ENCODE data around the gene ST3GAL6.
A peak's percentile ranks its signal among the peaks of the same experiment; 100 is the strongest.

Gene ST3GAL6

DNA sequence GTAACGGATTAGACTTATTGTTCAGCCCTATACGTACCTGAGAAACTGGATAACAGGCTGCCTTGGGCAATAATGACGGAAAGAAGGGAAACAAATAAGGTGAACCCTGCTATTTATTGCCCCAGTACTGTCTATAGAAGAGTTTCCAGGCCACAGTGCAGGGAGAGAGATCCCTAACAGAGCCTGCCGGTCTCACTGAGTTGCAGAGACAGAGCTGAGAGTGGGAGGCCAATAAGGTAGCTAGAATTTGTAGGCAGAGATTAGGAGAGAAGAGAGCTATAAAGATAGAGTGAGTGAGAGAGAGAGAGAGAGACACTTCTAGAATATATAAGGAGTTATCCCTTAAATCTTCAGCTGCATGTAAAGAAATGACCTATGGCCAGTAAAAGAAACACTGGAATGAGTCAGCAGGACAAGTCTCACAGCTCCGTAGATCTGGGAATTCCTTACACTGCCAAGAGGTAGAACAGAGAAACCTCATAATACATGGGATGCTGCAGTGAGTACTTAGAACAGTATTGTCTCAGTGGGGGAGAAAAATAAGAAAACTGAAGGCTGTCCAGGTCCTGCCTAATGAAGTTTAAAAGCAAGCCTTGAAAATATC is 51.8 kb downstream of the ST3GAL6 start:
- TF ChIP-seq EZH2phosphoT487 (IDR thresholded peaks at IDR 0.05; ENCODE audit: low read length) (no peak), EZH2 (optimal IDR thresholded peaks at IDR 0.05; ENCODE audit: low read depth, low read length) (no peak)
- TF ChIP-seq, protein P1, sequence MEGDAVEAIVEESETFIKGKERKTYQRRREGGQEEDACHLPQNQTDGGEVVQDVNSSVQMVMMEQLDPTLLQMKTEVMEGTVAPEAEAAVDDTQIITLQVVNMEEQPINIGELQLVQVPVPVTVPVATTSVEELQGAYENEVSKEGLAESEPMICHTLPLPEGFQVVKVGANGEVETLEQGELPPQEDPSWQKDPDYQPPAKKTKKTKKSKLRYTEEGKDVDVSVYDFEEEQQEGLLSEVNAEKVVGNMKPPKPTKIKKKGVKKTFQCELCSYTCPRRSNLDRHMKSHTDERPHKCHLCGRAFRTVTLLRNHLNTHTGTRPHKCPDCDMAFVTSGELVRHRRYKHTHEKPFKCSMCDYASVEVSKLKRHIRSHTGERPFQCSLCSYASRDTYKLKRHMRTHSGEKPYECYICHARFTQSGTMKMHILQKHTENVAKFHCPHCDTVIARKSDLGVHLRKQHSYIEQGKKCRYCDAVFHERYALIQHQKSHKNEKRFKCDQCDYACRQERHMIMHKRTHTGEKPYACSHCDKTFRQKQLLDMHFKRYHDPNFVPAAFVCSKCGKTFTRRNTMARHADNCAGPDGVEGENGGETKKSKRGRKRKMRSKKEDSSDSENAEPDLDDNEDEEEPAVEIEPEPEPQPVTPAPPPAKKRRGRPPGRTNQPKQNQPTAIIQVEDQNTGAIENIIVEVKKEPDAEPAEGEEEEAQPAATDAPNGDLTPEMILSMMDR (IDR thresholded peaks at IDR 0.05; ENCODE audit: low read length) = no peak
- Histone ChIP-seq H3K9me2 (replicated peaks; ENCODE audit: insufficient read depth, low read length) (no peaks in the 10 kb centered on the region), H3K79me2 (ENCODE audit: low read length) (no peaks in the 10 kb centered on the region), H3F3A (ENCODE audit: insufficient read depth, low read length) (no peaks in the 10 kb centered on the region), H3K9me3 (replicated peaks; ENCODE audit: insufficient read depth, low read length) (no peaks in the 10 kb centered on the region), H3K4me1 (ENCODE audit: low read length) (no peaks in the 10 kb centered on the region), H4K20me1 (ENCODE audit: insufficient read depth, low read length) (no peaks in the 10 kb centered on the region), H3K9ac (ENCODE audit: low read length) (no peak overlapping the region), H3K27me3 (replicated peaks; ENCODE audit: insufficient read depth, low read length) (no peaks in the 10 kb centered on the region), H3K4me3 (ENCODE audit: low read length) (no peak overlapping the region), H3K27ac (ENCODE audit: low read length) (no peak overlapping the region), H2AFZ (ENCODE audit: low read length) (no peak overlapping the region), H3K4me2 (ENCODE audit: low read depth, low read length) (no peak overlapping the region), H3K36me3 (replicated peaks; ENCODE audit: insufficient read depth, low read length) (no peaks in the 10 kb centered on the region)
- DNase-seq = no peak

DNA sequence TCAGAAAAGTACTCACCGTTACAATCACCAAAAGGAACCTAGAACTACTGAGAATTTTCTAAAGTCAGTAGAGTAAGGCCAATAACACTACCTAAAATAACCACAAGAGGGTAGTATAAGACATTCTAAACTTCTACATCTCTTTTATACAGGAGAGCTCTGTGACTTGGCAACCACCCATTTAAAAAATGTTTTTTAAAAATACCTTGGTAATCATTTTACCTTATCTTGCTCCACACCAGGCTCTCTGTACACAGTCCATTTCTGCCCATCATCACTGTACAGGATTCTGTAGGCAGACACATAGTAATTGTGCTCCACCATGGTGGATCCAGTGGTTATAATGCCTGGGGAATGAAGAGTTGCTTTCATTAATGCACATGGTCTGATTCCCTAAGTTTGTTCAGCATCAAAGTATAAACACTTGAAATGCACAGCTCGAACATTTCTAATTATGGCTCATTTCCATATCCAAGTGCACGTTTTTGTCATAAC is 54.5 kb downstream of the ST3GAL6 start:
- no peak overlapping the region for H3K4me3 ChIP-seq (ENCODE audit: low read length)
- H3K9me3 ChIP-seq (replicated peaks; ENCODE audit: insufficient read depth, low read length) = no peaks in the 10 kb centered on the region
- DNase-seq = peak; percentile 54
- no peak overlapping the region for H3K9ac ChIP-seq (ENCODE audit: low read length)
- no peaks in the 10 kb centered on the region for H3K36me3 ChIP-seq (replicated peaks; ENCODE audit: insufficient read depth, low read length)
- H4K20me1 ChIP-seq (ENCODE audit: insufficient read depth, low read length) = no peaks in the 10 kb centered on the region
- no peaks in the 10 kb centered on the region for H3F3A ChIP-seq (ENCODE audit: insufficient read depth, low read length)
- no peak overlapping the region for H2AFZ ChIP-seq (ENCODE audit: low read length)
- no peak for TF ChIP-seq EZH2phosphoT487 (IDR thresholded peaks at IDR 0.05; ENCODE audit: low read length)
- TF ChIP-seq, protein P1 (IDR thresholded peaks at IDR 0.05; ENCODE audit: low read length) = peak; percentile 70
- H3K4me2 ChIP-seq (ENCODE audit: low read depth, low read length) = no peak overlapping the region
- no peaks in the 10 kb centered on the region for H3K9me2 ChIP-seq (replicated peaks; ENCODE audit: insufficient read depth, low read length)
- H3K4me1 ChIP-seq (ENCODE audit: low read length) = no peaks in the 10 kb centered on the region
- no peak overlapping the region for H3K27ac ChIP-seq (ENCODE audit: low read length)
- H3K27me3 ChIP-seq (replicated peaks; ENCODE audit: insufficient read depth, low read length) = no peaks in the 10 kb centered on the region
- H3K79me2 ChIP-seq (ENCODE audit: low read length) = no peaks in the 10 kb centered on the region

DNA sequence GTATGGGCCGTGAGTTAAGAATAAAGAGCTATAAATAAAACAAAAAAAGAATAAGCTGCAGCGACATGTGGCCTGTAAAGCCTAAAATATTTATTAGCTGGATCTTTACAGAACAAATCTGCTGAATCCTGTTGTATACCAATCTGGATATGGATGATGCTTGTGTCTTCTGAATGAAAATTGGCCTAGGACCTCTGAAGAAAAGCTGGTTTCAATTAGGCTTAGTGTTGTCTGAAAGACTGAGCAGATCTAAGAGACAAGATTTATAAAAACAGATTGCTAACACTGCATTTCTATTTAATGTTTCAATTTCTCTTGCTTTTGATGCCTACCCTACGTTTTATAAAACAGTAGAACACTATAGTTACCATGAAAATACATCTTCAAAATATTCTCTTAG is 57.9 kb downstream of the ST3GAL6 start:
- no peaks in the 10 kb centered on the region for H3K9me3 ChIP-seq (replicated peaks; ENCODE audit: insufficient read depth, low read length)
- H3K9me2 ChIP-seq (replicated peaks; ENCODE audit: insufficient read depth, low read length) = no peaks in the 10 kb centered on the region
- no peaks in the 10 kb centered on the region for H4K20me1 ChIP-seq (ENCODE audit: insufficient read depth, low read length)
- DNase-seq = no peak
- no peaks in the 10 kb centered on the region for H3K27me3 ChIP-seq (replicated peaks; ENCODE audit: insufficient read depth, low read length)
- no peaks in the 10 kb centered on the region for H3K4me1 ChIP-seq (ENCODE audit: low read length)
- H3K36me3 ChIP-seq (replicated peaks; ENCODE audit: insufficient read depth, low read length) = no peaks in the 10 kb centered on the region
- TF ChIP-seq, protein P1 (IDR thresholded peaks at IDR 0.05; ENCODE audit: low read length) = no peak
- TF ChIP-seq EZH2 (optimal IDR thresholded peaks at IDR 0.05; ENCODE audit: low read depth, low read length) = no peak
- TF ChIP-seq EZH2phosphoT487 (IDR thresholded peaks at IDR 0.05; ENCODE audit: low read length) = no peak
- no peak overlapping the region for H3K27ac ChIP-seq (ENCODE audit: low read length)
- H3F3A ChIP-seq (ENCODE audit: insufficient read depth, low read length) = no peaks in the 10 kb centered on the region
- no peak overlapping the region for H3K4me3 ChIP-seq (ENCODE audit: low read length)
- H2AFZ ChIP-seq (ENCODE audit: low read length) = no peak overlapping the region
- H3K4me2 ChIP-seq (ENCODE audit: low read depth, low read length) = no peak overlapping the region
- no peak overlapping the region for H3K9ac ChIP-seq (ENCODE audit: low read length)
- H3K79me2 ChIP-seq (ENCODE audit: low read length) = no peaks in the 10 kb centered on the region

Measured in MM.1S (cell line).